Pancreas (tissue), 10 donors: ENCODE data around the gene FMC1. TPM values are rescaled to one million over a fixed set of nuclear protein-coding genes. Genes with fewer than 3 reads are reported as not detected.

Experiments used
- ATAC-seq, 4 donors: fragments of 200-7000 bp; cut with Tn5 transposase; one replicate each; pipeline versions ENCODE4 v1.8.0 to v1.9.1; 2020; ENCODE audit warnings: mild to moderate bottlenecking in 4 of 4, moderate library complexity in 4 of 4
- DNase-seq, 6 donors: peaks; one replicate each; pipeline ENCODE4 v3.0.0-alpha.2; 2020
- FAIRE-seq: peaks from 2 replicates; lab custom pipeline; 2012; peaks lifted over from hg19 to GRCh38; lab: Jason Lieb, UNC
- H3K27ac ChIP-seq, 4 donors: fragments of 200-600 bp; sonication (generic); 1 replicate in 3 of 4; 2 replicates in 1 of 4; pipeline versions ENCODE4 v1.5.0 to v1.8.0; 2020
- H3K27me3 ChIP-seq, 4 donors: fragments of 200-600 bp; one replicate each; pipeline ENCODE4 v1.8.0; 2021
- H3K36me3 ChIP-seq, 3 donors: fragments of 200-600 bp; sonication (generic) in 1 of 3; one replicate each; pipeline versions ENCODE4 v1.5.0 to v1.8.0; 2020 to 2021
- H3K4me1 ChIP-seq, 3 donors: fragments of 200-600 bp; one replicate each; pipeline ENCODE4 v1.8.0; 2021
- H3K4me3 ChIP-seq, 4 donors: fragments of 200-600 bp; sonication (generic) in 2 of 4; one replicate each; pipeline versions ENCODE4 v1.5.0 to v1.8.0; 2020 to 2021
- H3K9me3 ChIP-seq, 4 donors: fragments of 200-600 bp; one replicate each; pipeline ENCODE4 v1.8.0; 2021
- CTCF ChIP-seq, 4 donors: fragments of 200-600 bp; sonication (generic) in 3 of 4; IDR thresholded peaks; one replicate each; pipeline versions ENCODE4 v1.5.0 to v1.8.0; 2021; ENCODE audit warnings: antibody characterized with exemption in 4 of 4
- WGBS, 2 donors: extraction: QIAGEN DNeasy Blood & Tissue Kit; methylation state at CpG; one replicate each; pipeline ENCODE4 v1.1.7; 2013; 5-methylcytosine and 5-hydroxymethylcytosine counted together
- intact Hi-C, 3 donors: fragments of 100-400 bp; cut with DNase I; formaldehyde crosslinking; loops; one replicate each; pipeline versions ENCODE4 v1.11.1 to v1.14.2; 2022
- polyA plus RNA-seq, 2 donors: library from polyadenylated mRNA; stranded (reverse); fragments of 200-250 nt; gene quantifications; one replicate each; pipeline ENCODE4 v1.2.3, GENCODE V29; 2013
- total RNA-seq, 6 donors: library from RNA; stranded (reverse); fragmentation: NEBNext Ultra II Directional in 4 of 6; extraction: Animal tissue kit (Norgen Biotek cat#: 25700) in 4 of 6; gene quantifications; one replicate each; pipeline versions ENCODE4 v1.2.1 to v1.2.4, GENCODE V29; 2021 to 2023
- donor health status: healthy with polysubstance abuse.
- donor health status: DM: no; HTN: no; CAD: no; lungs with moderate emphysema.
- donor health status: DM: no; HTN: no; CAD: no.
- donor health status: control.
- donor health status: control.
- donor health status: Bipolar disorder and iron deficiency.
- donor health status: DM: yes; HTN: yes; CAD: no.
- donor health status: DM: no; HTN: no; CAD: no.
- donor health status: DM: no; HTN: no; CAD: no.
- donor health status: DM: yes; HTN: yes; CAD: no.

FMC1 gene
- total and polyA plus RNA-seq, 8 donors, result 6.8 to 23.6 (median 8.5) TPM

- no peak for TF ChIP-seq CTCF (IDR thresholded peaks at IDR 0.05)
- H3K27me3 ChIP-seq, result no peaks in the 10 kb centered on the region
- ATAC-seq (no peak), FAIRE-seq (no peak), DNase-seq (no peak)
- WGBS, 2 donors, result 94 to 95% methylated on average over 5 of the region's 5 CpGs
- H3K27ac ChIP-seq, result peak overlapping the region in 1 of 4 donors; percentile 16
- no peaks in the 10 kb centered on the region for H3K4me1 ChIP-seq
- intact Hi-C loops, result no loop called here
- no peaks in the 10 kb centered on the region for H3K9me3 ChIP-seq
- peaks cover 0 to 8% (median 6%) of the 10 kb centered on the region in 3 donors for H3K36me3 ChIP-seq
- H3K4me3 ChIP-seq, result no peak overlapping the region
Observed at GRCh38 chr7:139387594-139387993, 46.5 kb downstream of the FMC1 start.

GRCh38 chr7:139389091-139389490 is 48.0 kb downstream of the FMC1 start:
- no peak for DNase-seq
- H3K27ac ChIP-seq, result no peak overlapping the region
- peaks cover 0 to 5% (median 0%) of the 10 kb centered on the region in 3 donors for H3K36me3 ChIP-seq
- H3K27me3 ChIP-seq, result no peaks in the 10 kb centered on the region
- intact Hi-C loops, result no loop called here
- TF ChIP-seq CTCF (IDR thresholded peaks at IDR 0.05), result no peak
- H3K9me3 ChIP-seq, result no peaks in the 10 kb centered on the region
- H3K4me3 ChIP-seq, result no peak overlapping the region
- no peak for ATAC-seq
- no peak for FAIRE-seq
- 90 to 93% methylated on average over 3 of the region's 3 CpGs for WGBS, 2 donors
- no peaks in the 10 kb centered on the region for H3K4me1 ChIP-seq

- WGBS, 2 donors, result 97% methylated on average over 2 of the region's 2 CpGs
- Histone ChIP-seq H3K27ac (no peak overlapping the region), H3K4me1 (no peaks in the 10 kb centered on the region), H3K27me3 (no peaks in the 10 kb centered on the region), H3K9me3 (no peaks in the 10 kb centered on the region), H3K36me3 (no peaks in the 10 kb centered on the region), H3K4me3 (no peak overlapping the region)
- ATAC-seq (no peak), DNase-seq (no peak), FAIRE-seq (no peak)
- intact Hi-C loops, result no loop called here
- TF ChIP-seq CTCF (IDR thresholded peaks at IDR 0.05), result no peak
Observed at GRCh38 chr7:139389774-139390173, 48.6 kb downstream of the FMC1 start.

- Histone ChIP-seq H3K4me1 (no peaks in the 10 kb centered on the region), H3K4me3 (no peak overlapping the region), H3K9me3 (no peaks in the 10 kb centered on the region), H3K36me3 (peaks cover 0 to 4% (median 0%) of the 10 kb centered on the region in 3 donors), H3K27me3 (no peaks in the 10 kb centered on the region), H3K27ac (no peak overlapping the region)
- FAIRE-seq (no peak), DNase-seq (no peak), ATAC-seq (no peak)
- intact Hi-C loops, result no loop called here
- no peak for TF ChIP-seq CTCF (IDR thresholded peaks at IDR 0.05)
- WGBS, 2 donors, result 94 to 96% methylated on average over 1 of the region's 1 CpG
Observed at GRCh38 chr7:139393621-139394211, 52.6 kb downstream of the FMC1 start.

GRCh38 chr7:139394540-139394939 is 53.4 kb downstream of the FMC1 start:
- intact Hi-C loops, result no loop called here
- Histone ChIP-seq H3K27ac (no peak overlapping the region), H3K9me3 (no peaks in the 10 kb centered on the region), H3K27me3 (no peaks in the 10 kb centered on the region), H3K4me1 (no peaks in the 10 kb centered on the region), H3K36me3 (peaks cover 0 to 12% (median 0%) of the 10 kb centered on the region in 3 donors), H3K4me3 (no peak overlapping the region)
- ATAC-seq (no peak), DNase-seq (no peak), FAIRE-seq (no peak)
- WGBS, 2 donors, result 84 to 86% methylated on average over 3 of the region's 3 CpGs
- TF ChIP-seq CTCF (IDR thresholded peaks at IDR 0.05), result no peak
